H4 (cell line): ENCODE measurements around the gene MTRR. TPM values are rescaled to one million over a fixed set of nuclear protein-coding genes. Genes with fewer than 3 reads are reported as not detected.

Source experiments
- total RNA-seq: library from RNA; depleted of rRNA; stranded (reverse); fragments of >200 nt; shearing (Covaris generic); gene quantifications from 2 replicates; pipeline ENCODE4 v1.2.3, GENCODE V29; 2014; rRNA removed

MTRR gene
- total RNA-seq, 1 experiment from 2014 or later: 37.4 TPM

Other genes starting within 250 kb of the MTRR start
- not detected in 2 replicates for gene CFAP90, start 18.0 kb upstream of the MTRR start, total RNA-seq
- 34.4 and 41.9 TPM in 2 replicates for gene FASTKD3, start 117 bp upstream of the MTRR start, total RNA-seq